HEK293 (cell line): ENCODE measurements around the gene UGGT2.

ENCODE experiments used
- ZNF488 ChIP-seq: fragments of 450-650 bp; formaldehyde crosslinking; IDR thresholded peaks from 2 replicates; pipeline ENCODE4 v1.5.1; 2016; ENCODE audit warnings: missing biosample characterization, missing genetic modification characterization
- ZNF510 ChIP-seq: fragments of 450-650 bp; formaldehyde crosslinking; IDR thresholded peaks from 2 replicates; pipeline ENCODE4 v1.5.1; 2018; ENCODE audit warnings: mild to moderate bottlenecking, missing genetic modification characterization, missing biosample characterization; ENCODE audit not compliant: insufficient replicate concordance

GRCh38 chr13:95797016-95797415 is 256.2 kb downstream of the UGGT2 start:
- TF ChIP-seq ZNF510 (tag by site-specific recombination) (no peak), ZNF488 (tag by site-specific recombination) (no peak)
